HG02981 (cell line): ENCODE data around the gene CD84.
"Not testable (repeated sequence)": the region's sequence is repeated elsewhere in the genome, so short reads cannot be mapped to it uniquely, and the experiment has no call there.

Experiments
- ATAC-seq: cut with Tn5 transposase; IDR thresholded peaks from one replicate; pipeline ENCODE4 v1.9.1; 2021; ENCODE audit warnings: mild to moderate bottlenecking, moderate library complexity; ENCODE audit not compliant: unreplicated experiment

CD84 gene

GRCh38 chr1:160610569-160611242 lies 31.4 kb upstream of the CD84 start:
- no peak for ATAC-seq

- no peak for ATAC-seq
Measured at GRCh38 chr1:160608941-160609340, 29.6 kb upstream of the CD84 start.

DNA sequence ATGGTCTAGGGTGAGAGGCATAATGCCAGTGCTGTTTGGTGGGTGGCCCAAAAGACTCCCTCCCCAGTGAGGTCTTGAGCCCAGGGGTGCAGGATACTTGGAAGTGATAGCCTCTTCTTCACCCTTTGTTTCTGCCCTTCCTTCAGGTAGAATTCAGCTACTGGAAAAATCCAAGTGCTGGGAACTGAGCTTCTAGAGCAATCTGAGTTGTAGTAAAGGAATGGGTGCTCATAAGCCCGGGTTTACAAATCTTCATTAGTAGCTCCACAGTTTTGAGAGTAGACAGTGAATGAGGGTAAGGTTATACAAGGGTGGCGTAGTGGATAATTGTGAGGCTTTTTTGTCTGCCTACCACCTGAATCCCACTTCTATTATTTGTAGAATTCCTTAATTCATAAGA lies 29.2 kb upstream of the CD84 start:
- no peak for ATAC-seq

DNA sequence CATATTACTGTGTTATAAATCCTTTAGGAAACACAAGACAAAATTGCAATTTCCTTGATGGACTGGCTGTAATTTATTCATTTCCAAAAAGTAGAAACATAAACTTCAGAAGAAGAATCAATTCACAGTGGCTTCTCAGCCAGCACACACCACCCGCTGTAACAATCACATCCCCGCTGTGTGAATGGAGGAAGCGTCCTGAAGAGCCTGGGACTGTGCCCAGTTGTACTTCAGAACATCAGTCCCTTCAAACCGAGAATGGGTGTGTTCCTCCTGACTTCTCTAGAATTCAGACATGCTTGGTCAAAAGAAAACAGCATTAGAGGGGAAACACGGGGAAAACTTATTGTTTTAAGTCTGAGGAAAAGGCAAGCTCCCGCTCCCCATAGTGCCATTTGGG lies 28.8 kb upstream of the CD84 start:
- no peak for ATAC-seq

DNA sequence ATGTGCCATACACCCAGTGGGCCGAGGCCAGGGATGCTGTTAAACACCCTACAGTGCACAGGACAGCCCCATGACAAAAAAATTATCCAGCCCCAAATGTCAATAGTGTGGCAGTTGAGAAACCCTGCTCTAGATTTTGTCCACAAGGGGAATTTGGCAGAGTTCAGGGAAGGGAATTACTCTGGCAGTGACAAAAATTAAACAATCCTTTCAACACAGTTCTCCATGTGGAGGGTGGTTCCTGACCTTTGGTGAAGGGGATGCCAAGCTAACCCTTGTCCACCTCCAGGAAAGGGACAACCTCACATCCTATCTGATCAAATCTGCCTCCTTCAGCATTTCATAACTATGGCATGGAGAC lies 28.4 kb upstream of the CD84 start:
- ATAC-seq, result no peak

DNA sequence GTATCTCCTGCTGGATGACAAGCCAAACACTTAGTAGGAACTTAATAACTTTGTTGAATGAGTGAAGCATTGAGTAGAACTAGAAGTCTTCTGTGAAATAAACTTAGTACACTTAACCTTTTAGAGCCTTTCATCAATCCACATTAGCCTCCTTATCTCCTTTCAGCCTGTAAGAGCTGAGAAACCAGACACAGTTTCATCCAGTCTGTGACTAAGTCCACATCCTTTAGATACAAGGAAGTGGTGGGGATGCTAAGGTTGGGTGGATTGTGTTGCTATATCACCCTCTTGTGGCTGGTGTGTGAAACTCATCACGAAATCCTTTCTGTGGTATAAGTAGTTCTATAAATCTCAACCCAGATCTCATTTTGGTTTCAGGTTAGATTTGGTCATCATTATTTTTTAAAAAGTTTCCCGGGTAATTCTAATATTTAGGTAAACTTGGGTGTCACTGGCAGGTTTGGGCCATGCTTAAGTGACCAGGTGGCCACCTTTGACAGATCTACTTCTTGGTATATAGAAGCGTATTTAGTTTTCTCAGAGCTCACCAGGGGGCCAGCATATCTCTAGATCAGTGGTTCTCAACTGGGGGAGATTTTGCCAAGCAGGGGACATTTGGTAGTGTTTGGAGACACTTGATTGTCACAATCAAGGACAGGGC lies 27.8 kb upstream of the CD84 start:
- ATAC-seq, result peak; percentile 65

DNA sequence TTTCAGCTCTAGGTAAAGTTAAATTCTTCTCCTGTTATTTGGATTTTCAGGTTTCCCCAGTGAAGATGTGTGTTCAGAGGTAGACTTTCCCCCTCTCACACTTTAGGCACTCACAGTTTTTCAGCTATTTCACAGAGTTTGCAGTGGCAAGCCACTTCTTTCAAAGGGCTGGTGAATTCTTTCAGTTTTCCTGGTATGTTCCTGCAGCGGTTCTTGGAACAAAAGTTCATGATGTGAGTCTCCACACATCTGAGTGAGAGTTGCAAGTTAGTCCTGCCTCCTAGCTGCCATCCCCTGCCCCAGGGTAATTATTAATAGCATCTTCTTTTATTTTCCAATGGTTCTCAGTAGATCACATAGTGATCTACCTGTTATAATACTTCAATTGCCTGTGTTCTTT lies 27.3 kb upstream of the CD84 start:
- ATAC-seq, result no peak

- no peak for ATAC-seq
Measured at GRCh38 chr1:160605792-160606479, 26.6 kb upstream of the CD84 start.

GRCh38 chr1:160605205-160605604 lies 25.9 kb upstream of the CD84 start:
- no peak for ATAC-seq

- ATAC-seq, result no peak
Measured at GRCh38 chr1:160597705-160598104, 18.4 kb upstream of the CD84 start.

DNA sequence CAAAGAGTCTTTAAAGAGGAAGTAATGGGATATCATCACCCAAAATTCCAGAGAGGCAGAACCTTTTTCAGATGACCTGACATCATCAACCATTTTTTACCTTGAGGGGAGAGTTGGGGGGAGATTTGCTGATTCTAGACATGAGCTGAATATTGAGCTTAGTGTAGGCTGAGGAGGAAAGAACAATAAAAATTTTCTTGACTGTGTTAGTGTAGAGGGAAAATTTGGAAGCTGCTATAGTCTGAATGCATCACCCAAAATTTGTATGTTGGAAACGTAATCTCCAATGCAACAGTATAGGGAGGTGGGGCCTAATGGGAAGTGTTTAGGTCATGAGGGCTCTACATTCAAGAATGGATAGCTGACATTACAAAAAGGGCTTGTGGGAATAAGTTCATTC lies 17.8 kb upstream of the CD84 start:
- ATAC-seq, result no peak

GRCh38 chr1:160590488-160590887 lies 11.2 kb upstream of the CD84 start:
- no peak for ATAC-seq

DNA sequence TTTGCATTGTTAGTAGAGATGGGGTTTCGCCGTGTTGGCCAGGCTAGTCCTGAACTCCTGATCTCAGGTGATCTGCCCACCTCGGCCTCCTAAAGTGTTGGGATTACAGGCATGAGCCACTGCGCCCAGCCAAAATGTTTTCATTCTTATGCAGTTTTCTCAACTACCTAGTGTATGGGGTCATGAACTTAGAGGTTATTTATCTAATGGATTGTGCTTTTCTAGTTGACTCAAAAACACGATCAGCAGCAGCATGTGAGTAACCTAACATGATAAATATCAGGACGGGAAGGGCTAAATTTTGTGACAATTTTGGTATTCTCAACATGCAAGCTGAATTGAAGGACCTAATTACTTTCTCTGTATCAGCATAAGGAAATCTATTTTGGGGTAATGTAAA lies 9.2 kb upstream of the CD84 start:
- no peak for ATAC-seq

GRCh38 chr1:160584784-160585183 lies 5.5 kb upstream of the CD84 start:
- no peak for ATAC-seq

DNA sequence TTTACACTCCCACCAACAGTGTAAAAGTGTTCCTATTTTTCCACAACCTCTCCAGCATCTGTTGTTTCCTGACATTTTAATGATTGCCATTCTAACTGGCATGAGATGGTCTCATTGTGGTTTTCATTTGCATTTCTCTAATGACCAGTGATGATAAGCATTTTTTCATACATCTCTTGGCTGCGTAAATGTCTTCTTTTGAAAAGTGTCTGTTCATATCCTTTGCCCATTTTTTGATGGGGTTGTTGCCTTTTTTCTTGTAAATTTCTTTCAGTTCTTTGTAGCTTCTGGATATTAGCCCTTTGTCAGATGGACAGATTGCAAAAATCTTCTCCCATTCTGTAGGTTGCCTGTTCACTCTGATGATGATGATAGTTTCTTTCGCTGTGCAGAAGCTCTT lies 3.7 kb upstream of the CD84 start:
- ATAC-seq, result not testable (repeated sequence)

- no peak for ATAC-seq
Measured at GRCh38 chr1:160581961-160582360, 2.7 kb upstream of the CD84 start.

DNA sequence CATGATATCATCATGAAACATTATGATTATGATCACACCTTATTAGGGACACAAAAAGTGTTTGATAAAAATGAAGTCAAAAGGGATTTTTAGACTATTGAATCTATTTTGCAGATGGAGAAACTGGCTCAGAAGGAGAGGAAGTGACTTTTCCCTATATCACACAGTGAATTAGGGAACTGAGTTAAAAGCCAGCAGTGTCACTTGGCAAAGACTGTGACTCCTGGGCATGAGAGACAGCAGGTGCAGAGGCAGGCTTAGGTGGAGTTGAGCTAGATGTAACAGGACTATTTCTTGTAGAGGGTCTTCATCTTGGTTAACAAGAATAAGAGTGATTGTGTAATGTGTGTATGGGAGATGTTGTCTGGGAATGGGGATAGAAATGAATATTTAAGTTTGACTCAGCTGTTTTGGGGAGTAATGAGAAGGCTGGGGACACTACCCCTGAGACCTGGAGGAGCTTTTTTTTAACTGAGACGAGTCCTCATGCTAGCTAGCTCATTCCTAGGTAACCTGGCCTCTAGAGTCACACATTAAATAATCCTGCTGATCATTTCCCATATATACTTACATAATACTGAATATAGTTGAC lies 1.0 kb upstream of the CD84 start:
- ATAC-seq, result no peak

- no peak for ATAC-seq
Measured at GRCh38 chr1:160578525-160579191, 638 bp downstream of the CD84 start.

DNA sequence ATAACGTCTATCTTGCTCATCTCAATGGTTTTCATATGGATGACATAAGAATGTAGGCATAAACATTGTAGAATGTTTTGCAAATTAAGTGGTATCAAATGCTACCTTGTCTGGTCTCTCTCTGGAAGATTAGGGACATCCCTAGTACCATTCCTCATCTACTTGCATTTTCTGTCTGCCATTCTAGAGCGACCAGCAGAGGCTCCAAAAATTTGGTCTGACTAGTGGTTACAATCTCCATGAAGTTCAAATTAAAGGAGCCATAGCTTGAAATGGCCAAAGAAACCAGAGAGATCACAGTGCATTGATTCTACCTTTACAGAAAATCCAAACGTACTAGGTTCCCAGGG lies 1.1 kb downstream of the CD84 start:
- no peak for ATAC-seq

- ATAC-seq, result no peak
Measured at GRCh38 chr1:160577671-160578070, 1.6 kb downstream of the CD84 start.

DNA sequence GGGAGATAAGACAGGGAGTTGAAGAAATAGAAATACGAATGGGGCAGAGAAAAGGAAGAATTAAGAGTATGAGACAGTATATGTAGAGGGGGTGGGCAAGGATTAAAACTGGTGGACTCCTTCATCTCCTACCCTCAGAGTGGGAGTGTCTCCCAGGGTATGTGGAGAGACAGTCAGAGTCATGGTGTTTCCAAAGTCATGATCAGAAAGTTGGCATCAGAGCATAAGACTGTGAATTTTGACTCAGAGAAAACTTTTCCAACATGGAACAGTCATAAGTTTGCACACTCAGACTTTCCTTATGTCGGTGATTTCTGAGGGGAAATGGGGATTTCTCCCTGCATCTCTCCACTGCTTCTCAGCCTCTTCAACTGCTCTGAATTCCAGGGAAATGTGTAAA lies 2.4 kb downstream of the CD84 start:
- no peak for ATAC-seq

GRCh38 chr1:160576390-160576789 lies 2.9 kb downstream of the CD84 start:
- no peak for ATAC-seq
